CD14-positive monocyte (primary cell): ENCODE data around the gene BACH2. TPM values are rescaled to one million over a fixed set of nuclear protein-coding genes. Genes with fewer than 3 reads are reported as not detected.

ENCODE experiments used
- DNase-seq, 3 donors: peaks; one replicate each; pipeline ENCODE4 v3.0.0-alpha.2; 2011 to 2022
- H2AFZ ChIP-seq: 2 replicates; pipeline ENCODE4 v1.6.0; 2012; ENCODE audit warnings: mild to moderate bottlenecking, low read depth, low read length, inconsistent platforms; ENCODE audit not compliant: insufficient read depth, poor library complexity, severe bottlenecking
- H3K27ac ChIP-seq, 2 donors: 1 replicate in 1 of 2; 2 replicates in 1 of 2; pipeline ENCODE4 v1.5.1; 2012 to 2013; ENCODE audit warnings: low read length in 2 of 2, control low read depth in 1 of 2, inconsistent platforms in 1 of 2, low read depth in 1 of 2, mild to moderate bottlenecking in 1 of 2
- H3K27me3 ChIP-seq, 2 donors: one replicate each; pipeline versions ENCODE4 v1.6.0 to v1.6.1; 2011 to 2013; ENCODE audit warnings: low read length in 2 of 2; ENCODE audit not compliant: control insufficient read depth in 2 of 2, insufficient read depth in 2 of 2
- H3K36me3 ChIP-seq, 2 donors: replicated peaks in 1 of 2; 1 replicate in 1 of 2; 2 replicates in 1 of 2; pipeline versions ENCODE4 v1.5.1 to v1.6.1; 2012 to 2013; ENCODE audit warnings: low read length in 2 of 2, control low read depth in 1 of 2, inconsistent platforms in 1 of 2, mild to moderate bottlenecking in 1 of 2; ENCODE audit not compliant: insufficient read depth in 2 of 2, control insufficient read depth in 1 of 2
- H3K4me1 ChIP-seq, 2 donors: 1 replicate in 1 of 2; 2 replicates in 1 of 2; pipeline versions ENCODE4 v1.5.1 to v1.6.1; 2012 to 2013; ENCODE audit warnings: low read length in 2 of 2, control low read depth in 1 of 2, inconsistent platforms in 1 of 2, mild to moderate bottlenecking in 1 of 2, moderate library complexity in 1 of 2; ENCODE audit not compliant: insufficient read depth in 2 of 2, control insufficient read depth in 1 of 2
- H3K4me2 ChIP-seq: replicated peaks from 2 replicates; pipeline ENCODE3; 2012; ENCODE audit warnings: low read length, moderate library complexity, mild to moderate bottlenecking; ENCODE audit not compliant: poor library complexity, severe bottlenecking; ENCODE audit errors: extremely low read depth
- H3K4me3 ChIP-seq, 3 experiments: fragments of 200-600 bp in 1 of 3; sonication (generic) in 1 of 3; replicated peaks in 1 of 3; 1 replicate in 2 of 3; 2 replicates in 1 of 3; pipeline ENCODE4 v1.5.1; 2011 to 2013; ENCODE audit warnings: low read length in 3 of 3, mild to moderate bottlenecking in 3 of 3, control low read depth in 2 of 3, low read depth in 2 of 3, inconsistent platforms in 1 of 3, moderate library complexity in 1 of 3
- H3K79me2 ChIP-seq: 2 replicates; pipeline ENCODE4 v1.6.0; 2012; ENCODE audit warnings: mild to moderate bottlenecking, control low read depth, inconsistent platforms, low read length, moderate library complexity; ENCODE audit not compliant: insufficient read depth
- H3K9ac ChIP-seq: 2 replicates; pipeline ENCODE4 v1.6.0; 2017; ENCODE audit warnings: low read length, mild to moderate bottlenecking; ENCODE audit not compliant: insufficient read depth, poor library complexity, severe bottlenecking
- H3K9me3 ChIP-seq, 2 donors: replicated peaks in 1 of 2; 1 replicate in 1 of 2; 2 replicates in 1 of 2; pipeline versions ENCODE4 v1.5.1 to v1.6.1; 2012 to 2013; ENCODE audit warnings: low read length in 2 of 2, control low read depth in 1 of 2; ENCODE audit not compliant: control insufficient read depth in 1 of 2, insufficient read depth in 1 of 2
- H4K20me1 ChIP-seq: 2 replicates; pipeline ENCODE4 v1.6.0; 2012; ENCODE audit warnings: mild to moderate bottlenecking, low read length, control low read depth, moderate library complexity; ENCODE audit not compliant: insufficient read depth
- H3K27ac Mint-ChIP-seq, 7 donors: one replicate each; pipeline ENCODE4 v1.8.0; 2020; ENCODE audit warnings: mild to moderate bottlenecking in 7 of 7, mixed read lengths in 7 of 7, moderate library complexity in 6 of 7, inconsistent platforms in 2 of 7
- H3K27me3 Mint-ChIP-seq, 3 donors: one replicate each; pipeline ENCODE4 v1.8.0; 2021 to 2022; ENCODE audit warnings: low read depth in 3 of 3, mild to moderate bottlenecking in 3 of 3, mixed read lengths in 3 of 3, moderate library complexity in 3 of 3, inconsistent platforms in 1 of 3
- H3K36me3 Mint-ChIP-seq, 2 donors: one replicate each; pipeline ENCODE4 v1.8.0; 2020; ENCODE audit warnings: mixed read lengths in 2 of 2, inconsistent platforms in 1 of 2, mild to moderate bottlenecking in 1 of 2
- H3K4me1 Mint-ChIP-seq: one replicate; pipeline ENCODE4 v1.8.0; 2020; ENCODE audit warnings: mild to moderate bottlenecking, mixed read lengths
- H3K4me3 Mint-ChIP-seq, 2 donors: one replicate each; pipeline ENCODE4 v1.8.0; 2020; ENCODE audit warnings: mild to moderate bottlenecking in 2 of 2, mixed read lengths in 2 of 2, moderate library complexity in 1 of 2
- H3K9me3 Mint-ChIP-seq, 7 donors: one replicate each; pipeline ENCODE4 v1.8.0; 2020 to 2022; ENCODE audit warnings: mixed read lengths in 7 of 7, mild to moderate bottlenecking in 6 of 7, moderate library complexity in 6 of 7, inconsistent platforms in 2 of 7
- WGBS: methylation state at CpG from one replicate; pipeline ENCODE4 v1.1.5; 2013; ENCODE audit warnings: missing lambda C conversion rate; ENCODE audit not compliant: insufficient coverage; 5-methylcytosine and 5-hydroxymethylcytosine counted together
- intact Hi-C, 2 donors: fragments of 100-400 bp; cut with micrococcal nuclease; formaldehyde crosslinking; loops; one replicate each; pipeline versions ENCODE4 v1.15.0 to v1.15.1; 2023
- polyA plus RNA-seq, 3 donors: library from polyadenylated mRNA; depleted of rRNA in 1 of 3; unstranded in 2 of 3; stranded (reverse) in 1 of 3; fragments of 300-500 nt in 2 of 3; fragments of >200 nt in 1 of 3; fragmentation: Illumina TruSeq in 2 of 3; gene quantifications; 1 replicate in 2 of 3; 2 replicates in 1 of 3; pipeline ENCODE4 v1.2.3, GENCODE V29; 2012 to 2021
- TF ChIP-seq, protein P1 (sequence below): fragments of 200-600 bp; IDR thresholded peaks from one replicate; pipeline ENCODE4 v1.8.0; 2022; ENCODE audit warnings: antibody characterized with exemption, mild to moderate bottlenecking

Gene BACH2
- polyA plus RNA-seq, 3 donors: 0.04 to 0.09 (median 0.05) TPM

DNA sequence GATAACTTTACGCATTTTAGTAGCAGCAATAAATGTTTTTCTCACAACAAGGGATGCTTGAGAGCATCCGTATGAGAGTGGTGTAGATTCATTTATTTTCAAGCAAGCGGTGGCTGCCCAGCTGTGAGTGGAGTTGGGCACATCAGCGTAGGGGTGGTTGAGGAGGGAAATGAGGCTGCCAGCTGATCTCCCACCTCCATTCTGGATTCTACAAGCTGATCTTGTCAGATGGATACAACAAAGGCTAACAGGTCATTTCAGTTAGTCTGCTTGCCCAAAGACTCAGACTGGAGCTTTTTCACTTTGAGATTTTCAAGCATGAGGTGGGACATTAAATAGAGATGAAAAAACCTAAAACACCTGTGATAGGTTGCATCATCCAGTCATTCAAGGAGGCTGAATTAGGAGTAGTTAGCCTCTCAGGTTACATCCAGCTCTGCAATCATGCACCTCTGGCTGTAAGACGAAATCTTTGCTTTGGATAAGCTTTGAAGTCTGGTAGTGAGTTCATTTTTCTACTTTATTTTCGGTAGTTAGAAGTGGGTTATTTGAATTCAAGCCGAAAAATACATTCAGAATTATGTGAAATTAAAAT, 1.9 kb upstream of the BACH2 start:
- H3K27me3 ChIP-seq: peaks cover 34 to 56% of the 10 kb centered on the region in 2 donors
- H3K9me3 Mint-ChIP-seq: peaks cover 0 to 6% (median 0%) of the 10 kb centered on the region in 7 donors
- TF ChIP-seq, protein P1, sequence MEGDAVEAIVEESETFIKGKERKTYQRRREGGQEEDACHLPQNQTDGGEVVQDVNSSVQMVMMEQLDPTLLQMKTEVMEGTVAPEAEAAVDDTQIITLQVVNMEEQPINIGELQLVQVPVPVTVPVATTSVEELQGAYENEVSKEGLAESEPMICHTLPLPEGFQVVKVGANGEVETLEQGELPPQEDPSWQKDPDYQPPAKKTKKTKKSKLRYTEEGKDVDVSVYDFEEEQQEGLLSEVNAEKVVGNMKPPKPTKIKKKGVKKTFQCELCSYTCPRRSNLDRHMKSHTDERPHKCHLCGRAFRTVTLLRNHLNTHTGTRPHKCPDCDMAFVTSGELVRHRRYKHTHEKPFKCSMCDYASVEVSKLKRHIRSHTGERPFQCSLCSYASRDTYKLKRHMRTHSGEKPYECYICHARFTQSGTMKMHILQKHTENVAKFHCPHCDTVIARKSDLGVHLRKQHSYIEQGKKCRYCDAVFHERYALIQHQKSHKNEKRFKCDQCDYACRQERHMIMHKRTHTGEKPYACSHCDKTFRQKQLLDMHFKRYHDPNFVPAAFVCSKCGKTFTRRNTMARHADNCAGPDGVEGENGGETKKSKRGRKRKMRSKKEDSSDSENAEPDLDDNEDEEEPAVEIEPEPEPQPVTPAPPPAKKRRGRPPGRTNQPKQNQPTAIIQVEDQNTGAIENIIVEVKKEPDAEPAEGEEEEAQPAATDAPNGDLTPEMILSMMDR: no peak
- H3K4me1 ChIP-seq: peaks cover 22 to 23% of the 10 kb centered on the region in 2 donors
- H3K9me3 ChIP-seq: peaks cover 0 to 8% of the 10 kb centered on the region in 2 donors
- H4K20me1 ChIP-seq: no peaks in the 10 kb centered on the region
- no peak overlapping the region for H3K4me3 ChIP-seq
- H3K27ac ChIP-seq: no peak overlapping the region
- no peaks in the 10 kb centered on the region for H3K79me2 ChIP-seq
- no peak overlapping the region for H2AFZ ChIP-seq
- H3K4me1 Mint-ChIP-seq: peaks cover 19% of the 10 kb centered on the region
- peaks cover 0 to 5% of the 10 kb centered on the region in 2 donors for H3K36me3 Mint-ChIP-seq
- no peaks in the 10 kb centered on the region for H3K36me3 ChIP-seq
- WGBS: no CpG with 5 or more reads among the region's 7 CpGs
- peaks cover 49 to 64% (median 56%) of the 10 kb centered on the region in 3 donors for H3K27me3 Mint-ChIP-seq
- H3K4me2 ChIP-seq: no peak overlapping the region
- H3K27ac Mint-ChIP-seq: no peak overlapping the region
- peak overlapping the region in 1 of 2 donors; percentile 30 for H3K4me3 Mint-ChIP-seq
- DNase-seq: no peak
- H3K9ac ChIP-seq: no peak overlapping the region
- intact Hi-C loops: loop anchor here (5.0 to 10.0 kb wide), 5 partner anchors 74 to 204 kb away; no protein-coding TSS in a partner anchor

DNA sequence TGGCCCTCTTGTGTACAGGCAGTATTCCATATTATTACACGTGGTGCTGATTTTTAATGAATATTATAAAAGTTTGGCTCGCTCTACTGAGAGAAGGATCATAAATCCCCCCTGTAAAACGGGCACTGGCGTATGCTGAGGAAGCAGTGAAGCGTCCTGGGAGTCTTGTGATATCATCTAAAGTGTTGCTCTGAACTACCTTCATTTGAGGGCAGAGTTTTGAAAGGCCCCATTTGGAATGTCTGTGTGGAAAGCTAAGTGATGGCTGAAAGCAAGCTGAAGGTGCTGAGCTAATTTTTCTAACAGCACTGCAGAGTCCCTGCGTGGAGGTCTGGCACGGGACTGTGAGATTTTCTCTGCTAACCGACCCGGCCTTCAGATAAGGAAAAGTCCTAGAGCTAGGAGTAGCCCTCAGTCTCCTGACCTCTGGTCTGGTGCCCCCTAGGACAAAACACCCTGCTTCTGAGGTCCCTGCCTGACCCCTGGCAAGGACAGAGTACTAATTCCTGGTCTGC, 1.3 kb upstream of the BACH2 start:
- Histone ChIP-seq H3K4me1 (peaks cover 19 to 22% of the 10 kb centered on the region in 2 donors), H3K27me3 (peaks cover 41 to 60% of the 10 kb centered on the region in 2 donors), H3K27ac (no peak overlapping the region), H3K4me3 (no peak overlapping the region), H3K79me2 (no peaks in the 10 kb centered on the region), H3K4me2 (no peak overlapping the region), H3K9ac (no peak overlapping the region), H2AFZ (no peak overlapping the region), H3K9me3 (peaks cover 0 to 8% of the 10 kb centered on the region in 2 donors), H3K36me3 (no peaks in the 10 kb centered on the region), H4K20me1 (no peaks in the 10 kb centered on the region)
- H3K27ac Mint-ChIP-seq: no peak overlapping the region
- TF ChIP-seq, protein P1: no peak
- intact Hi-C loops: loop anchor here (5.0 to 10.0 kb wide), 5 partner anchors 74 to 203 kb away; no protein-coding TSS in a partner anchor
- peaks cover 15% of the 10 kb centered on the region for H3K4me1 Mint-ChIP-seq
- H3K27me3 Mint-ChIP-seq: peaks cover 49 to 69% (median 59%) of the 10 kb centered on the region in 3 donors
- H3K4me3 Mint-ChIP-seq: peak overlapping the region in 1 of 2 donors; percentile 82
- WGBS: 96% methylated on average over 4 of the region's 9 CpGs
- H3K36me3 Mint-ChIP-seq: peaks cover 0 to 5% of the 10 kb centered on the region in 2 donors
- no peak for DNase-seq
- H3K9me3 Mint-ChIP-seq: peaks cover 0 to 6% (median 0%) of the 10 kb centered on the region in 7 donors
